VCaP (cell line): Measurements from ENCODE around the gene VENTX.

Experiments
- H3K27ac ChIP-seq: fragments of 450-650 bp; 2 replicates; pipeline ENCODE4 v1.5.1; 2017
- CTCF ChIP-seq: fragments of 450-650 bp; conservative IDR thresholded peaks from 2 replicates; pipeline ENCODE4 v1.5.1; 2017; ENCODE audit warnings: mild to moderate bottlenecking, moderate library complexity

The VENTX gene

DNA sequence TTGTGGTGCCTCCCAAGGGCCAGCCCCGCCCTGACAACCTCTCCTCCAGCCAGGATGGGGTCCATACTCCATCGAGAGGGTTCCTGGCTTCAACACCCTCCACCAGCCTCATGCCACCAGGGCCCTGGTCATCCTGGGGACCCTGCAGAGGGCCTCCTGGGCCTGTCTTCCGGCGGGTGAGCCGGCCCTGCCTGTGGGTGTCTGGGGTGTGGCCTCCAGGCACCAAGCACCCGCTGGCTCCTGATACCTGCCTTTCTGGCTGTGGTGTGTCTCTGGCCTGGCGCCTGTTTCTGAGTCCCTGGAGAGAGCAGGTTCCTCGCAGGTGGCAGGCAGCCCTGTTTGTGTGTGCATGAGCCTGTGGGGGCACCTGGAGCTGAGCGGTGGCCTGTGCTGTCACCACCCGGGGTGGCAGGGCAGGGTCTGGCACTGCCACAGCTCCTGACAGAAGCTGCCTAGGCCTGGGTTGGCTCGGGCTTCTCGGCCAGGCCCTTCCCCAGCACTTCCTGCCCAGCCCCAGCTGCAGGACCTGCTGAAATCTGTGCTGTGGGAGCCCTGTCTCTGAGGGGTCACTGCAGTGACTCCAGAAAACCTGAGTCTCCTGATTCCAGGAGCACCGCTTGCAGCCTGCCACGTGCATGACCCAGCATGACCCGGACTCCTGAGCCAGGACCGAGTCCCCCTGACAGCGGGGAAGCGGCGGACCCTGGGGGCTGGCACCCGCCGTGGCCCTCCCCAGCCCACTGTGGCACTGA is 20.6 kb downstream of the VENTX start:
- H3K27ac ChIP-seq: peak overlapping the region; percentile 40
- no peak for TF ChIP-seq CTCF

DNA sequence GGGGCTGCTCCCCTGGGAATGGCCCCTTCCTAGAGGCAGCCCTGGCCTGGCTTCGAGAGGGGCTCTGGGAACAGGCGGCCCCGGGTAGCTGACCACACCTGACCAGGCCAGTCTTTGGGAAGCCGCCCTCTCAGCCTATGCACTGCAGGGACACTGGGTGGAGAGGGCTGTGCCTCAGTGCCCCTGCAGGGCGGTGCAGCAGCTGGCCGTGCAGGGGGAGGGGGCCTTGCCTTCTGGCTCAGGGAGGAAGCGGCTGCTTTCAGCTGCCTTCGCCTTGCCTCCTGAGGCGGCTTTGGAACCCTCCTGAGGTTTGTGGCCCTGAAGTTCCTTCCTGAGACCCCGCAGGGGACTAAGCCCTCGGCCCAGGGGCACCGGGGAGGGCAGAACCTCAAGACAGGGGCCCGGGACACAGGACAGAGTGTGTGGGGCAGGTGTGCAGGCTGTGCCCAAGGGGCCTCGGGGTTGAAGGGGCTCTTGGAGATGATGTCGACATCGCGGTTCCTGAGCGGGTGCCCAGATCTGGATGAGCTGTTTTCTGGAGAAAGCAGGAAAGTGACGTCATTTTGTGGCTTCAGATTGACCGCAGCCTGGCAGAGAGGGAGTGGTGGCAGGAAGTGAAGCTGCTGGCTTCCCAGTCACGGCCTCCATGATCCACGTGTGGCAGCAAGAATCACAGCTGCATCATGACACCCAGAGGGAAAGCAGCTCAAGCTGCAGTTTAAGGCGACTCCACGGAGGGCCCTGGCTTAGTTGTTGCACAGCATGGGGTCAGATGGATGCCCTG is 21.4 kb downstream of the VENTX start:
- no peak for TF ChIP-seq CTCF
- peak overlapping the region; percentile 40 for H3K27ac ChIP-seq

- no peak overlapping the region for H3K27ac ChIP-seq
- TF ChIP-seq CTCF: no peak
Observed at GRCh38 chr10:133259602-133259989, 21.9 kb downstream of the VENTX start.

- H3K27ac ChIP-seq: peak overlapping the region; percentile 81
- TF ChIP-seq CTCF: no peak
Observed at GRCh38 chr10:133260895-133261725, 23.5 kb downstream of the VENTX start.

DNA sequence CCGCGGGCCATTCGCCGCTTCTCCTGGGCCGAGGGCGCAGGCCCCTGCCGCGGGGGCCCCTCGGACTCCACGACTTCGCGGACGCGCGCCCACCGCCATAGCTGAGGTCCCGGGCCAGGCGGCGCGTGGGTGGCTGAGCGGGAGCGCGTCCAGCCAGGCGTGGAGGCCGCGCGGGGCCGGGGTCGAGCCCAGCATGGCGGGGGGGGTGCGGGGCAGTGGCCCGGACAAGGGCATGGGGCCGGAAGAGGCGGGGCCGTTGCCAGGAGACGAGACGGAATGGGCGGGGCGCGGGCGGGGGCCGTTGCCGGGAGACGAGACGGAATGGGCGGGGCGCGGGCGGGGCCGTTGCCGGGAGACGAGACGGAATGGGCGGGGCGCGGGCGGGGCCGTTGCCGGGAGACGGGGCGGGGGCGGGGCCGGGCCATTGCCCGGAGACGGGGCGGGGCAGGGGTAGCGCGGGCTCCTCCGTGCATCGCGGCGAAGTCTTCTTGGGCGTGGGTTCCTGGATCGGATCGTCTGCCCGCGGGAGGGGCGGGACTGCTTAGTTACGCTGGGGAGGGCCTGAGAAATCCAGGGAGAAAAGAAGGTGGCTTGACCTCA is 24.2 kb downstream of the VENTX start:
- TF ChIP-seq CTCF: no peak

GRCh38 chr10:133262696-133263095 is 25.0 kb downstream of the VENTX start:
- no peak overlapping the region for H3K27ac ChIP-seq
- TF ChIP-seq CTCF: no peak

More for the DNA sequence above, 24.2 kb downstream of the VENTX start:
- H3K27ac ChIP-seq: peak overlapping the region; percentile 81
